Measurements from ENCODE around the gene PRICKLE1.

Gene PRICKLE1

GRCh38 chr12:42612231-42612613, 22.7 kb upstream of the PRICKLE1 start:
- no peak for TF ChIP-seq CTCF (IDR thresholded peaks at IDR 0.05; ENCODE audit: low read depth, low read length, missing control alignments)
- Histone ChIP-seq H3K4me3 (ENCODE audit: low read depth, low read length) (no peak overlapping the region), H3K36me3 (replicated peaks) (no peaks in the 10 kb centered on the region), H3K27me3 (replicated peaks) (no peaks in the 10 kb centered on the region), H3K27ac (no peak overlapping the region)
- in situ Hi-C loops (cut with HindIII; ENCODE audit: low pct_ligation_motif_present, low sequenced_read_pairs) = no loop called here
- no peak for DNase-seq

GRCh38 chr12:42611571-42612230, 22.2 kb upstream of the PRICKLE1 start:
- Histone ChIP-seq H3K4me3 (ENCODE audit: low read depth, low read length) (no peak overlapping the region), H3K27me3 (replicated peaks) (no peaks in the 10 kb centered on the region), H3K27ac (no peak overlapping the region), H3K36me3 (replicated peaks) (no peaks in the 10 kb centered on the region)
- in situ Hi-C loops (cut with HindIII; ENCODE audit: low pct_ligation_motif_present, low sequenced_read_pairs) = no loop called here
- TF ChIP-seq CTCF (IDR thresholded peaks at IDR 0.05; ENCODE audit: low read depth, low read length, missing control alignments) = no peak
- DNase-seq = no peak

GRCh38 chr12:42609605-42610004, 20.1 kb upstream of the PRICKLE1 start:
- no peaks in the 10 kb centered on the region for H3K27me3 ChIP-seq (replicated peaks)
- no peaks in the 10 kb centered on the region for H3K36me3 ChIP-seq (replicated peaks)
- no peak for TF ChIP-seq CTCF (IDR thresholded peaks at IDR 0.05; ENCODE audit: low read depth, low read length, missing control alignments)
- H3K4me3 ChIP-seq (ENCODE audit: low read depth, low read length) = no peak overlapping the region
- H3K27ac ChIP-seq = no peak overlapping the region
- DNase-seq = peak; percentile 11
- in situ Hi-C loops (cut with HindIII; ENCODE audit: low pct_ligation_motif_present, low sequenced_read_pairs) = no loop called here

GRCh38 chr12:42608196-42608825, 18.8 kb upstream of the PRICKLE1 start:
- Histone ChIP-seq H3K27me3 (replicated peaks) (no peaks in the 10 kb centered on the region), H3K4me3 (ENCODE audit: low read depth, low read length) (no peak overlapping the region), H3K36me3 (replicated peaks) (no peaks in the 10 kb centered on the region), H3K27ac (no peak overlapping the region)
- no peak for TF ChIP-seq CTCF (IDR thresholded peaks at IDR 0.05; ENCODE audit: low read depth, low read length, missing control alignments)
- in situ Hi-C loops (cut with HindIII; ENCODE audit: low pct_ligation_motif_present, low sequenced_read_pairs) = no loop called here
- no peak for DNase-seq

GRCh38 chr12:42607584-42608058, 18.1 kb upstream of the PRICKLE1 start:
- in situ Hi-C loops (cut with HindIII; ENCODE audit: low pct_ligation_motif_present, low sequenced_read_pairs) = no loop called here
- H3K27me3 ChIP-seq (replicated peaks) = no peaks in the 10 kb centered on the region

More at GRCh38 chr12:42607584-42608058, 18.1 kb upstream of the PRICKLE1 start:
- Histone ChIP-seq H3K36me3 (replicated peaks) (no peaks in the 10 kb centered on the region), H3K27ac (no peak overlapping the region), H3K4me3 (ENCODE audit: low read depth, low read length) (no peak overlapping the region)
- no peak for DNase-seq
- TF ChIP-seq CTCF (IDR thresholded peaks at IDR 0.05; ENCODE audit: low read depth, low read length, missing control alignments) = no peak
